Esophagus mucosa (tissue), 1 donor: ENCODE measurements around the gene SLC25A21. TPM values are rescaled to one million over a fixed set of nuclear protein-coding genes. Genes with fewer than 3 reads are reported as not detected.
"Not testable (repeated sequence)": the region's sequence is repeated elsewhere in the genome, so short reads cannot be mapped to it uniquely, and the experiment has no call there.

Experiments
- ATAC-seq: fragments of 200-7000 bp; cut with Tn5 transposase; one replicate; pipeline ENCODE4 v1.9.1; 2020
- total RNA-seq: library from RNA; stranded (reverse); gene quantifications from one replicate; pipeline ENCODE4 v1.2.4, GENCODE V29; 2023
- donor health status: DM: yes; HTN: yes; CAD: no.

SLC25A21 gene
- total RNA-seq, 1 donor from 2014 or later: 0.80 TPM

DNA sequence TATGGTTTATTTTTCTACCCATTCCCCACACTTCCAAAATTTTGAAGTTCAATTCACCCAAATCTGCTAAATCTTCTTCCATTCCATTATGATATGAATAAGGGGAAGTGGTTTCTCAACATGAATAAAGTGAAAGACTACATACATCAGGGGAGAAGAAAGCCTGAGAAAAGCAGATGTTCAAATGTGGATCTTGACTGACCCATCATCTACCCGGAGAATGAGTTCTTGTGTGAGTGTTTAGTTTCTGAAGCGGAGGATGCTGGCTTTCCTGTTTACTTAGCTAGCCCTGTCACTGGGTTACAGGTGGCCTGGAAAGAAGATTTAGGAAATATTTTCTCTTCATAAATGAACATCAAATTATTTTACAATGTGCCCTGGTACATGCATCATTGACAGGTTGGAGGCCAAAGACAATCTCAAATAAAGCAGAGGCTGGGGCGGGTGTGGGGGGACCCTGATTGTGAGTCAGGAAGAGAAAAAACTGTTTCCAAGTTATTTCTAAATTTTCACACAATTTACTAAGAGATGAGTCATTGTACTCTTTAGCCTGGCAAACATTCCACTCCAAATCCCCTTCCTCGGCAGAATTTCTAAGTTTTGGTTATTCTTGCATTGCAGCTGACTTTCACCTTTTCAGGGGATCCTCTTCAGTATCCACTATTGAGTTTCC, 135.6 kb downstream of the SLC25A21 start:
- ATAC-seq: no peak

DNA sequence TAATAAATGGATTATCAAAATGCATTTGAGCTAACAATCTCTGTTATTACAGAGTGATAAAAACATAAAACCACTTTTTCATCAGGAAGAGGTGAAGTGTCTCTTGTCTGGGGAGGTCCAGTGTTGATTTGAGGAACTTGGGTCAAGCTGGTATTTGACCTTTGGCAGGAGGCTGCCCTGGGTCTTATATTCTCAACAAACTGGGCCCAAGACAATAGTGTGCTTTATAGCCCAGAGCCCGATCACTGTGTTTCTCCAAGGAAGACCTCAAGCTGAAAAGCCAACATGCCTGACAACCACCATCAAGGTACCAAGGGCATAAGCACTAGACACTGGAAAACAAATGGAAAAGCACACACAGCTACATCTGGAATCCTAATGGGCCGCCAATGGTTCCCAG, 137.0 kb downstream of the SLC25A21 start:
- ATAC-seq: no peak

DNA sequence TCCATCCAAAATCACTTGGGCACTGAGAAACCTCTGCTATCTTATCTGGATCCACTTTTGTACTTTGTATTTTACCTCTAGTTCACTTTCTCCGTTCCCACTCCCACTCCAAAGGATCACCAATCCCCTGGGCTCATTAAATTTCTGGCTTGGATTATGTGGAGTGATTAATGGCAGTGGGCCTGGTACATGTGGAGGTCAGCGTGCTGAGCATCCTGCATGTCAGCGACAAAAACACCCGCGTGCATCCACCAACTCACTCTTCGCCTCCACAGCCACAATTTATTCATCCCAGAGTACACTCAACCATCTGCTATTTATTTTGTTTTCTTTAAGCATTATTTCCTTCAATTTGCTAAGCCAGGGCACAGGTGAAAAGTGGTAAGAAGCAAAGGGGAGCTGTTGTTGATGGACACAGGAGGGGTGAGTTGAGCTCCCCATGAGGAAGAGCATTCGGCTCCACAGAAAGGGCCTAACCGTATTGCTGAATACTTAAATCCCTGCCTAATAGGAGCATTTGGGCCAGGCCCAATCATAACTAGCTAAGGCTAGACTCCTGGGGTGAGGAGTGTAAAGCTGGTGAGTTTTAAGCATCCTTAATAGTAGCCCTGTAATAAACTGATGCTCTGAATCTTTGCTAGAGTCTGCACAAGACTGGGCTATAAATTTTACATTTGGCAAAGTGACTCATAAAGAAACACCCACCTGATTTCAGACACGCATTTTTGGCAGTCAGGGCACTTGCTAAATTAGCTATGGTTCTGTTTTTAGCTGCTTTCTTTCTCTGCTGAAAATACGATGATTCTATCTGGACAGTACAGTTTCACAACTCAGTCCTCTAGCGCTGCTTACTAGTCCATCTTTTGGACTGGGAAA, 137.8 kb downstream of the SLC25A21 start:
- ATAC-seq: peak; percentile 11

DNA sequence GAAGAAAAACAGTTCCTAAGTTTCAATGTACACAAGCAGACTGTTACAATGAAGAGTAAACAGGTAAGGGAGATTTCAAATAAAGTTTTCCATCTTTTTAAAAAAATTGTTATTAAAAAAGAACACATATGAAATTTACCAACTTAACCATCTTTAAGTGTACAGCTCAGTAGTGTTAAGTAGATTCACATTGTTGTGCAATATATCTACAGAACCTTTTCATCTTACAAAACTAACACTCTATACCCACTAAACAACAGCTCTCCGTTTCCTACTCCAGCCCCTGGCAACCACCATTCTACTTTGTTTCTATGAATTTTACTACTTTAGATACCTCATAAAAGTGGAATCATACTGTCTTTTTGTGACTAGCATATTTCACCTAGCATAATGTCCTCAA, 139.5 kb downstream of the SLC25A21 start:
- ATAC-seq: no peak

DNA sequence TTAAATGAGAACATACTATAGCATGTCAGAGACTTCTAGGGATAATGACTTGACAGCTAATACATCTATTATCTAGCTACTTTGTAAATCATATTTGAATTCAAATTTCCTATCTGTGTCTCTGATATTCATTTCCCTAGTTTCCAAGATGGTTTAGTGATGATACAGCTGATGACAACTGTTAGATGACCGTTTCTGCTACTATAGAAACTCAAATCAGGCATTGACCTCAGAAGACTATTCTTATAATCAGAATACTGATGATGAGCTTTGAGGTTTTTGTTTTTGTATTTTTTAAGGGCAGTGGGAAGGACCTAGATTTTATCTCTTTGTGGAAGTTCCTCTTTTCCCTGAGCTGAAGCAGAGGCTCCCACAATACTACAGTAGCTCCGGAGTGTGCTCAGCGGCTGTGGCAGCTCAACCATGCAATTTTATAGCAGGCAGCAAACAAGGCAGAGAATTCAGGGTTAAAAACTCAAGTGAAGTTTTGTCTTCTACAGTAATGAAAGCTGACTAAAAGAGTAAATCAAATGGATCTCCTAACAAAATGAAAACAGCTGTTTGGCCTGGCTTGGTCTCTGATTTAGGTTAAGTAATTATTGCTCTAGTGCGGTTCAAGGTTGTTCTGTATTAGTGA, 145.1 kb downstream of the SLC25A21 start:
- no peak for ATAC-seq

DNA sequence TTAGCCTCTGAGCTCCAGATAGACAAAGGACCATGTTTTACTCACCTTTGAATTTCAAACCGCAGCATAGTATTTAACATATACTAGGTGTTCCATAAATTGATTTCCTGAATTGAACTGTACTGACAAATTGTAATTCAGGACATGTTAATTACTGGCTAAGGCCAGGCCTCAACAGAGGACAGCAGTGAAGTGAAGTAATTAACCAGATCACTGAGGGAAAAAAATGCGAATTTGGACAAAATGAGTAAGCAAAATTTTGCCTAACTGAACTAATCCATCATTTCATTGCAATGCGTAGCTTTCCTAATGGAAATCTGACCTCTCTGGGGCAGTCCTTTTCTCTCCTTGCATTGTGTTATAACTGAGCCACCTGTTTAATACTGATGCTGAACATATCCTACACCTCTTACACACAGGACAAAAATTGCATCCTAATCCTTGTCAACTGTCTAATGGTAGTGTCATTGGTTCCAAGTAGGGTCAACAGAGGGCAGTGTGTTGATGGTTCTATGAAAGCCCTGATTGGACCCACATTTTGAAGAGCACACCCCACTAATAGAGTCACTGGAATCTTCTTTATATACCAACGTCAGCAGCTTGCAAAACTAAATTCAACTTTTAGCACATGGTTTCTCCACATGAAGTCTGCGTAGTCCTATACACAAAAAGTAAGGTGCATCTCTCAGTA, 148.4 kb downstream of the SLC25A21 start:
- ATAC-seq: peak; percentile 47

DNA sequence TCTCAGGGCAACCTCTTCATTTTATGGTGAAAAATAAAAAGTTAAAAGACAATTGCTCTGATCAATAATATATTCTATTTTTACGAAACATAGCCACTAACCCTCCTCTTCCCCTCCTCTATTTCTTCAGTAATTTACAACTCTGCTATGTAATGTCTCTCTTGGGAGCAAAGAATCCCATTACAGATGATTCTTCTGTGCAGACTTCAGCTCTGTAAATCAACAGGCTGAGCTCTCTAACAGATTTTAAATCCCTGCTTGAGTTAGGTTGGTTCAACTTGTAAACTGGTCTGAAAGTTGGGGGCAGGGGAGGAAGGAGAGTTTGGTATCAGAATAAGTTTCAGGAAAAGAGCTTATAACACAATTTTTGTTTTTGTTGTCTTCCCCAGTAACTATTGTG, 151.0 kb downstream of the SLC25A21 start:
- ATAC-seq: no peak

DNA sequence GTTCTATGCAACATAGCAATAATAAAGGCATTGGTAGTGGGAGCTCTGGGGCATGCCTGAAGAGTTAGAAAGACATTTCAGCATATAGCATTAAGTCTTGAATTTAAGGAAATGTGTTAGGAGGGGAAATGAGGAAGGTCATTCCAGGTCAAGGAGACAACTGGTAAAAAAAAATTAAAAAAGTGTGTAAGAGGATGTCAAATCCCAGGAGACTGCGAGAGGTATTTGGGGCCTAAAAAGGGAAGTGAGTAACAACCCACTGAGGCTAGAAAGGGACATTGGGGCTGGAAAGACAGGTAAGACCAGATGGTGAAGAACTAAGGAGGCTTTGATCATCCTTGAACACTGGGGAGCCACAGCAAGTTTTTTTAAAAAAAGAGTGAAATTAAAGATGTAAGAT, 152.9 kb downstream of the SLC25A21 start:
- ATAC-seq: no peak

DNA sequence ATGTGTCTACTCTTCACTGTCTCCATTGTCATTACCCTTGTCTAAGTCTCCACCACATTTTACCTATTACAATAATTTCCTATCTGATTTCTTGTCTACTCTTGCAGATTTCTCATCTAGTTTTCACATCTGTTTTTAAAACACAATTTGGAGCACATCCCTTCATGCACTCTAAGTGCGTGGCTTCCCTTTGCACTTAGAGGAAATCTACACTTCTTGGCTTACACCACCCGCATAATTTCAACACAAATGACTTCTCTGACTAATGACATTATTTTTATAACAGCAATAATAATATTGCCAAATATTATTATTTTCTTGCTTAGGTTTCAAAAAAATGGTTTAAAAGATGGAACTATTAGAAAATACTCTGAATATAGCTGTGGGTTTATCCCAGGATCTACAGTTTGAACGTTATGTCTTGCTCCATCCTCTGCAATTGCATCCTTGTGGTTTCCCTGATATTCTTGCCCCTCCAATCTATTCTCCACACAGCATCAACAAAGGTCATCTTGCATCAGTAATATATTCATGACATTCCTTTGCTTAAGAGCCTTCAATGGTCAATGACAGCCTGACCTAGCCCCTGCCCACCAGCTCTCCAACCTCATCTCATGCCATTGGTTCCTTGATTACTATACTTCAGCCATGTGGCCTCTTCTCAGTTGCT, 153.7 kb downstream of the SLC25A21 start:
- ATAC-seq: no peak

DNA sequence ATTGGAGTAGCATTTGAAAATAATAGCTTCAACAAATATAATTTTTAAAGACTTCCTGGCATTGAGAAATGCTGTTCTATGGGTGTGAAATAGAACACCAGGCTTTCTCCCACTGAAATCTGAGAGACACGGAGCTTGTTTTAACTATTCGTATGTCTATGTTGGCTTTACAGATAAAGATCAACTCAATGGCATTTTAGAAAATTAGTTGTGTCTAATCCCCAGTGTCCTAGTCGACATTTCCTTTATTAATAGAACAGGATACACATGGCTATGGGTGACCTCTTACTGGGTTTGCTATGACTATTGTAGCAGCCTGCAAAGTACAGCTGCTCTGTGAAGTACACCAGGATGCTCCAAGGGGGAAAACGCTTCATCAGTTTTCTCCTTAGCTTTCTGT, 159.3 kb downstream of the SLC25A21 start:
- ATAC-seq: no peak

DNA sequence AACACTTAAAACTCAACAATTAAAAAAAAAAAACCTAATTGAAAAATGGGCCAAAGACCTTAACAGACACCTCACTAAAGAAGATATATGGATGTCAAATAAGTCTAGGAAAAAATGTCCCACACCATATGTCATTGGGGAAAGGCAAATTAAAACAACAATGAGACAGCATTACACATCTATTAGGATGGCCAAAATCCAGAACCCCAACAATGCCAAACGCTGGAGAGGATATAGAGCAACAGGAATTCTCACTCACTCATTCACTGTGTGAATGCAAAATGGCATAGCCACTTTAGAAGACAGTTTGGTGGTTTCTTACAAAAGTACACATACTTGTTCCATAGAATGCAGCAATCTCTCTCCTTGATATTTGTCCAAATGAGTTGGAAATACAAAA, 173.7 kb downstream of the SLC25A21 start:
- ATAC-seq: no peak

DNA sequence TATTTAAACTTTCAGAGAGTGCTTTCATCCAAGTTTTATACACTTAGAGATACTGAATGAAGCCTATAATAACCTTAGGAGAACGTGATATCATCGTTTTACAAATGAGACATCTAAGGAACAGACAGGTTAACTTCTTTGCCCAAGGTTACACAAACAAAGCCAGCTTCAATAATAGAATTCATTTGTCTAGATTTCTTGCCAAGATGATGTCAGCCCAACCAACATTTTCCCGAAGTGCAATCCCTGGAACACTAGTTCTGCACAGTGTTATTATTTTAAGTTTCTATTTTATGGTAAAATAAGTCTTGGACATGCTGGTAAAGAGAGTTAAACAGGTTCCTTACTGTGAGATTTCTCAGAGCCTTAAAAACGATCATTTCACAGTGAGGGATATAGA, 174.6 kb downstream of the SLC25A21 start:
- no peak for ATAC-seq

DNA sequence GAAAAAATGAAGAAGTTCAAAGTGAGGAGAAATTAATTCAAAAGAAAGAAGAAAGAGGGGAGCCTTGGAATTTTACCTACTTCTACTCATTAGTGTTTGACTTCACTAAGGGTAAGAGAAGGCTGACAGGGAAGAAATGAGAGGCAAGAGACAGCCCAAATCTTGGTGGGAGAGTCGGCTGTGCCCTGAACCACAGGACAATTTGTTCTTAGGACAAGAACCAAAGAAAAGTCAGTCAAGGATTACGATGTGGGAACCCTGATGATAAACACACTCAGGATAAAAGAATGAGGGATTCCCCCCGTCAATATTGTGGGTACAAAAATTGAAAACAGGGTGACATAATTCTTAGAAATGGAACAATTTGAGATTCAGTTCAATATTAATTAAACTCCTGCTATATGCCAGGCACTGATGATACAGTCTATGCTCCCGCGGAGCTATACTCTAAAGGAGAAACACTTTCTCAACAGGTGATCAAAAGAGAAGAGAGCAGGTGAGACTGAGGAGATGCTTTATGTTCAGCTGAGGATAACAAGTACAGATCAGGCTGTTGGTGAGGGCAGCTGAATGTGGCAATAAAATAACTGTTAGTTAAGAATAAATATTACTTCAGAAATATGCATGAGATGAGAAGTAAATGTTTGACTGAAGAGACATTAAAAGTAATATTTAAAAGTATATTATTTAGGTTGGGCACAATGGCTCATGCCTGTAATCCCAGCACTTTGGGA, 175.4 kb downstream of the SLC25A21 start:
- ATAC-seq: no peak

DNA sequence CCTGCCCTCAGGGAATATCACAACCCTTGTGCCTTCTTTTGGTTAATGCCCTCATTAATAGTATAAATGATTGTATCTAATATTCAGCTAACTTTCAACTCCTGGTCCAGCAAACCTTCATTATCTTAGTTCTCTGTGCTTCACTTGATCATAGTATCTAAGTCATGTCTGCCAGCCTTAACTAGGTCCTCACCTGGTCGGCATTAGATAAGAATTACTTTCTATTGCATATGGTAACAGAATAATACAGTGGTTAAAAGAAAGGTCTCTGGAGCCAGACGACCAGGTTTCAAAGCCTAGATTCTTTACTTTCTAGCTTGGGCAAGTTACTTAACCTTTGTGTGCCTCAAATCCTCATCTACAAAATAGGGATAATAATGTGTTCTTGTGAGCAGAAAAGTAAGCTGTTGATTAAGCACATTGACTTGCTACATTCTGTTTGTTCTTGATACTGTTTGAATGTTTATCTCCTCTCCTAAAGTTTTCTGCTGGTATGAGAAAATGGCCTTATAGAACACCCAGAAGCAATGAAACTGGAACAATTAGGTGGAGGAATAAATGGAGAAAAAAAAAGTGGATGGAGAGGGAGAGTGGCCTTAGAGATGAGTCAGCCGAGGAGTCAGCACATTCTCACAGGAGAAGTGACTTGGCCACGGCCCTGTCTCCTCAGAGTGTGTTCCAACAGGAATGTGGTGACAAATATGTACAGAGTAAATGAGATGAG, 176.1 kb downstream of the SLC25A21 start:
- peak; percentile 90 for ATAC-seq

DNA sequence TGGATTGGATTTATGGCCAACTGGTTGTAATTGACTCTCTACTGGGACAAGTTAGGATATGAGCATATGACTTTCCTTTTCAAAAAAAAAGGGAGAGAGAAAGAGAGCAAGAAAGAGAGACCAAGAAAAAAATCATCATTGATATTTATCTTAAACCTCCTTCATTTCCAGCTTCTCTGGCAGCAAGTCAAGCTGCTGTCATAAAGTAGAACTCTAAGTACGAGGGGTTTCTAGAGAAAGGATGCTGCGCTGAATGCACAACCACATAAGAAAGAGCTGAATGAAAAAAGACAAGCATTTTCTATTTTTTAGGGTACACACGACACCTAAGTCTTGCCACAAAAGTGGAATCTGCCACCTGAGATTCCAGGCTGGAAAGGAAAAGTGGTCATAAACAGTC, 182.6 kb downstream of the SLC25A21 start:
- ATAC-seq: no peak

DNA sequence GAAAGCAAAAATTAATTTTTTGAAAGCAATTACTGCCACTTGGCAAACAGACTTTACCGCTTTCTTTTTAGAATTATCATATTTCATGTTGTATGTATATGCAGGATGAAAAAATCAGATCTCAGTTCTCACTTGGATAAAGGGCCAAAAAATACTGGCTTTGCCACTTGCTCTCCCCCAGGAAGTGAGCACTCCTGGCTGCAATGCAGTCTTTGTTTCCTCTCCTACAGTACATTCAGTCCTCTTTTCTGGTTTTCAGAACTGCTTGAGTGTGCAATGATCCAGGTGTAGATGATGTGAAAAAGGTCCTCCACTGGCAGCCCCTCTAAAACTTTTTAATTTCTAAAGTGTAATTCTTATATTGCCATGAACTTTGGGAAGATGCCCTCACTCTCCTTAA, 183.4 kb downstream of the SLC25A21 start:
- ATAC-seq: no peak

DNA sequence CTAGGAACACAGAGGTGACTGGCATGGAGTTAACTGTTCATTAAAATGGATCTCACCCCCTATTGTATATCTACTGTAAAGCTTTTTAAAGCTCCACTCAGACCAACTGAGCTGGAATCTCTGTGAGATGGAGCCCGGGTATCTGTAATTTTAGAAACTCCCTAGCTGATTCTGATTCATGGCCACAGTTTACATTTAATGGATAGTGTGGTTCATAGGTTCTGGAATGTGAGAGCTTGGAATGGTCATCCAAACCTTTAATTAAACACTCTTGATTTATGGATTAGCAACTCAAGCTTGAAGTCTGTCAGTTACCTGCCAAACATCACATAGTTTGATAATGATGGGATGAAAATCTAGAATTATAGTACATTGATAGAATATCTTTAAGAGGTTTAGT, 183.8 kb downstream of the SLC25A21 start:
- no peak for ATAC-seq

DNA sequence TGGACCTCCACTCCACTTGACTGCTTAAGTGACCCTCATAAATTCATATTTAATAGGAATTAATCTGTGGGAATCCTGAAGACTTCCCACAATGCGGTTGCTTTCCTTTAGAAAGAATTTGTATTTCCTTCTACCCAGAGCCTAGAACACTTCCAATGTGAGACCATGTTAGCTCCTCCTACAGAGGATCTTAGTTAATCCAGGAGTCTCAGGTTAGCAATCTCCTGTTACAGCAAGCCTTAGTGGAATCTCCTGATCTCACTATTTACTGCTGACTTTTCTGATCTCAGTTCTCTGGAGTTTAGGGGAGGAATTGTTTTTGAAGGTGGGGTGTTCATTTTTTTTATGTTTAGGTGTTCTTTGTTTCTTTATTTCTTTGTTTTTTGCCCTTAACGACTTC, 186.0 kb downstream of the SLC25A21 start:
- no peak for ATAC-seq

DNA sequence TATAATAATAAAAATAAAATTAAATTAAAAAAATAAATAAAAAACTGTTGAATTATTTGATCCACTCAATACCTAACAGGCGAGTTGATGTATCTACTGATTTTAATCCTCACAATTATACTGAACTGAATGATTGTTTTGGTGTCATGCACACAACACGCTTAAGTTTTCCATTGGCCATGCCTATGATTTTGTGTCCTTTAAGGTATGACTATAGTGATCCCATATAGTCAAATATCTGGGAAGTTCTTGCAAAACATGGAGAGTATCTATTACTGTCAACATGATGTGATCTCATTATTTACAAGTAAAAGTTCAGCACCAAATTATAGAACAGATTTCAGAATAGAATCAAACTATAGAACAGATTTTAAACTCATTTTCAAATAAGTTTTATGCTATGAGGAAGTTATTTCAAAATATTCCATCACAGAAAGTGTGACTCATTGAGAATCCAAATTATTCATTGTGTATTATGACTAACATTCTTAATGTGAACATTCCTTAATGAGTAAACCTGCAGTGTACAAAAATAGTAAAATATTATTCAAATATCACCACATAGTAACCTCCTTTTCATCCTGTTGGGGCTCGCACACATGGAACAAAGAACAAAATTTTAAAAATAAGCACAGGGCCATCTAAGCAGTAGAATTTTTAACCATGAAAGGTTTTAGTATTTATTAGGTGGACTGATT, 190.4 kb downstream of the SLC25A21 start:
- ATAC-seq: peak; percentile 94

DNA sequence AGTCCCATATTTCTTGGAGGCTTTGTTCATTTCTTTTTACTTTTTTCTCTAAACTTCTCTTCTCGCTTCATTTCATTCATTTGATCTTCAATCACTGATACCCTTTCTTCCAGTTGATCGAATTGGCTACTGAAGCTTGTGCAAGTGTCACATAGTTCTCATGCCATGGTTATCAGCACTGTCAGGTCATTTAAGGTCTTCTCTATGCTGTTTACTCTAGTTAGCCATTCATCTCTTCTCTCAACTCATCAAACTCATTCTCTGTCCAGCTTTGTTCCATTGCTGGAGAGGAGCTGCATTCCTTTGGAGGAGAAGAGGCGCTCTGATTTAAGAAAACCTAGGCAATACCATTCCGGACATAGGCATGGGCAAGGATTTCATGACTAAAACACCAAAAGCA, 192.0 kb downstream of the SLC25A21 start:
- ATAC-seq: not testable (repeated sequence)
